ENCODE measurements around the gene LRRC57.
"Not testable (repeated sequence)": the region's sequence is repeated elsewhere in the genome, so short reads cannot be mapped to it uniquely, and the experiment has no call there.

LRRC57 gene

DNA sequence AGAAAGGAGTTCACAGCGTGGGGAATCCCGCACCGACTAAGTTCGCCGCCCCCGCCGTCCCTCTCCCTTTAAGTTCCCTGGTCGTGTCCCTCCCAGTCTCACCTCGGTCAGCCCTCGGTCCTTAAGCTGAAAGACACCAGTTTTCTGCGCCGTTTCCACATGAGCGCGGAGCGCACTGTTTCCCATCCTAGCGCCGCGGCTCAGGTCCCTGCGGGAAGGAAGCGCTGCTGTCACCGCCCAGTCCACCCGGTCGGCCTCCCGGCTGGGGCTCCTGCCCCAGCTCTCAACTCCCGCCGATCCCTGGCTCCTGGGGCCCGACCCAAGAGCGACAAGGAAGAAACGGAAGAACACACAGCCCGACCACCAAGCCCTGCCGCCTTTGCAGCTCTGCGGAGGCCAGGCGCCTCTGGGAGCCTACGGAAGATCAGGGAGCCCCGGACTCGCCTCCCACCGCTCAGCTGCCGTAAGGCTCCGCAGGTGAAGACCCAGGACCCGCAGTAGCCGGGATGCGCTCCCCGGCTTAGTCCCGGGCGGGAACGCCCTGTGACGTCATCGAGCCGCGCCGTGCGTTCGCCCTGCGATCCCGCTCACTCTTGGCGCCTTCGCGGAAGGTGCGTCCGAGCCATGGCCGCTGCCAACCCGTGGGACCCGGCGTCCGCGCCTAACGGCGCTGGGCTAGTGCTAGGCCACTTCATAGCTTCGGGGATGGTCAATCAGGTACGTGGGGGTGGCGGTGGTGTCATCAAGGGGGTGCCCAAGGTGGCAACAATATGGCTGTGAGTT, at the start of gene LRRC57, which contains the start of gene HAUS2:
LRRC57 (minus strand) TSS at position 545 of the 783 bp plus-strand sequence; CDS start at position 186, 359 bp downstream.
HAUS2 (plus strand) TSS at position 590 of the 783 bp plus-strand sequence; CDS start at position 625, 35 bp downstream.
- DNase-seq (ENCODE audit: low read depth in 2 of 2): peak; percentile 76 to 86

GRCh38 chr15:42595626-42596240, 47.1 kb upstream of the LRRC57 start:
- no peak for DNase-seq (ENCODE audit: low read depth in 2 of 2)

GRCh38 chr15:42594095-42594494, 45.5 kb upstream of the LRRC57 start:
- no peak for DNase-seq (ENCODE audit: low read depth in 2 of 2)

DNA sequence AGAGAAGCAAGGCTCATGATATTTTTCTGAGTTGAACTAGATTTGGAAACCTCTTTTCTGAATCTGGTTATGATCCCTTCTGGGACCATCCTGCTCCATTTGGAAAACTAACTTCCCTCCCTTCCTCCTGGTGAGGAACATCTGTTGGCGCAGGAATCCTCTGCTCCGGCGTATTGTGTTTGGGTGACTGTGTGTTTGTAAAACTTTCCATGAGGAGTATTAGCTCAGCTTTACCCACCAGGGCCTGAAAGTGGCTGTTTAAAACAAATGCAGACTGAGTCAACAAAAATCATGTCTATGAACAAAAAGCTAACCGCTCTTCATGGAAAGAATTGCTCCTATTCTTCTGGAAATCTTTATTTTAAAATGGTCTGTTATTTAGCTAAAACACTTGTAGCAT, 44.5 kb upstream of the LRRC57 start:
- DNase-seq (ENCODE audit: low read depth in 2 of 2): no peak

DNA sequence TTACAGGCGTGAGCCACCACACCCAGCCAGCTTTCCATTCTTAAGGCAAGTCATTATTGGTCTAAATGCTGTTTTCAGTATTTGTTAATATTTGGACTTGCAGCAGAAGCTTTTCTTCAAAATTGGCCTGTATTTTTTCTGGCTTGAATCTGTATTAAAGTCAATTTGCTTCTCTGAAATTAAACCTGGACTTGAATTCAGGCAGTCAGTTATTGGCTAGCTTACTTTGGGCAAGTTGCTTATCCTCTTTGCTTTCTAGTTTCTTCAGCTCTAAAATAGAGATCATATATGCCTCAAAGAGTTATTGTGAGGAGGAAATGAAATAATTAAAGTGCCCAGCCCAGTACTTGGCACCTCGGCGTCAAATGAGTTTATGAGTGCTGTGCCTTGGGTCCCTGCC, 44.1 kb upstream of the LRRC57 start:
- DNase-seq (ENCODE audit: low read depth in 2 of 2): no peak

DNA sequence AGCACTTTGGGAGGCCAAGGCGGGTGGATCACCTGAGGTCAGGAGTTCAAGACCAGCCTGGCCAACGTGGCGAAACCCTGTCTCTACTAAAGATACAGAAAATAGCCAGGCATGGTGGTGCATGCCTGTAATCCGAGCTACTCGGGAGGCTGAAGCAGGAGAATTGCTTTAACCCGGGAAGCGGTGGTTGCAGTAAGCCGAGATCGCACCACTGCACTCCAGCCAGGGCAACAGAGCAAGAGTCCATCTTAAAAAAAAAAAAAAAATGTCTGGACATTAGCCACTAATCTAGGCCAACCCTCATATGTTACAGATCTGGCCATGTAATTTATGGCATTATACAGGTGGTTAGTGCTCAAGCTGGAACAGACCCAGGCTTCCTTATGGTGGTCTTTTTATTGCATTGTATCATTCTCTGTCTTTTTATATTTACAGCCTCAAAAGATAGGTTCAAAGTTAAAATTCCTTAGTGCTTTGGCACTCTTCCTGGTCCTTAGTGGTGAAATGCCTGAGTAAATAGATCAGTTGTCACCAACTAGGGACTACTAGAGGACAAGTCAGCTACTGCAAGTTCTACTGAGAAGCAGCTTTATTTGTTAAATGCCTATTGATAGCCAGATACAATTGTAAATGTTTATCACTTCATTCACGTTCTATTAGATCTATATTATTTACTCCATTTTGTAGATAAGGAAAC, 42.8 kb upstream of the LRRC57 start:
- DNase-seq (ENCODE audit: low read depth in 2 of 2): no peak

DNA sequence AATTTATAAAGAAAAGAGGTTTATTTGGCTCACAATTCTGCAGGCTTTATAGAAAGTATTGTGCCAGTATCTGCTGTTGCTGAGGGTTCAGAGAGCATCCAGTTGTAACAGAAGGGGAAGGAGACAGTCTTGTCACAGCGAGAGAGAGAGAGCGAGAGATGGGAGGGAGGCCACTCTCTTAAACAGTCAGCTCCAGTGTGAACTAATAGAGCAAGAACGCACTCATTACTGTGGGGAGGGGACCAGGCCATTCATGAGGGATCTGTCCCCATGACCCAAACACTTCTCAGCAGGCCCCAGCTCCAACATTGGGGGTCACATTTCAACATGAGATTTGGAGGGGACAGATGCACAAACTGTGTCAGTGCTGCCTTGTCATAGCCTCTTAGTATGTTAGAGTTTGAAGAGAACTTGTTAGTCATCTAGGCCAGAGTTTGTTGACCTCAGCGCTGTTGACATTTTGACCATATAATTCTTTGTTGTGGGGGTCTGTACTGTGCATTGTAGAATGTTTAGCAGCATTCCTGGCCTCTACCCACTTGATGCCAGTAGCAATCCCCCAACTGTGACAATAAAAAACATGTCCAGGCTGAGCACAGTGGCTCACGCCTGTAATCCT, 42.1 kb upstream of the LRRC57 start:
- no peak for DNase-seq (ENCODE audit: low read depth in 2 of 2)

DNA sequence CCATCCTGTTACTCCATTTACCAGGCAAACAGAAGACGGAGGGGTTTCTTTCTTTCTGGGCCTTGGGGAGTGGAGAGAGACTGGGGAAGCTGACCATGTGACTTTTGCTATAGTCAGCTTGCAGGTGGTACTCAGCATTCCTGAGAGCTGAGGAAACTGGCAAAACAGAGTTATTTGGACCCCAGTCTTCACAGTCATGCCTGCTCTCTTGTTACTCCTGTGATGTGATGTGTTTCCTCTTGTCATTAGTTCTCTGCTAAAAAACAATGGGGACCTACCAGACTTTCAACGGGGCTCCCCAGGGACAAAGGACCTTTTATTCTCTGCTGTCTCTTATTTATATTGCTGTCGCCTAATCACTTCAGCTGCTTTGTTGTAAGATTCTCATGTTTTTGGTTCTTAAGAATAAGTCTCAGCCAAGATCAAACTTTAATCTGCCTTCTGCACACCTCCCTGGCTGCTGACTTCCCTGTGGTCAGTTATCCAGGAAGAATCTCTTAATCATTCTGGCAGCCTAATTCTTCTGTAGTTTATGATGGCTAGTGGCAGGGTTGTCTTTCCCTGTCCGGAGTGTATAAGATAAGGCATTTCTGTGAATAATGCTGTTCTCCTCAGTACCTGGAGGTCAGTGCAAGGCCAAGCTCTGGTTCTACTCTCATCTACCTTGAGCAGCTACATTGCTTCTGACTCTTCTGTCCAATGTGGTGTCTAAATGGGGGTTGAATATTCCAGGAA, 35.6 kb upstream of the LRRC57 start:
- DNase-seq (ENCODE audit: low read depth in 2 of 2): no peak

GRCh38 chr15:42582569-42583375, 34.2 kb upstream of the LRRC57 start:
- no peak for DNase-seq (ENCODE audit: low read depth in 2 of 2)

DNA sequence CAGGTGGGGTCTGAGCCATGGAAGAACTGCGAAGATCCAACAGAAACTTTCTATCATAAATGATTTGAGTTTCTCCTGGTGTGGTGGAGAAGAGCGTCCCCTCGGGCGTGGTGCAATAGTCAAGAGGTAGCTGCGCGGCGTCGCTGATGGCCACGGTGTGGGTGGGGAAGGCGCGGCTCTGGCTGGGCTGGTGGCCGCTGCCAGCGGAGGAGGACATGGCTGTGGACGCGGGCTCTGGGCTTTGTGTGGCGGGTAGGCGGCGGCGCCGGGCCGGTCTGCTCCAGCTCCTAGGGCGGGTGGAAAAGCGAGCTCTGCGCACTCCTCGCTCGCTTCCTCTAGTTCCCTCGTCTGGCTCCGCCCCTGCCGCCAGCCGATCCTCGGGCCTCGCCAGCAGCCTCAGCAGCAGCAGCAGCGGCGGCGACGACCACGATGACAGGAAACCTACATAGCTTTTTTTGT, 32.7 kb upstream of the LRRC57 start:
- DNase-seq (ENCODE audit: low read depth in 2 of 2): peak; percentile 56 to 74

DNA sequence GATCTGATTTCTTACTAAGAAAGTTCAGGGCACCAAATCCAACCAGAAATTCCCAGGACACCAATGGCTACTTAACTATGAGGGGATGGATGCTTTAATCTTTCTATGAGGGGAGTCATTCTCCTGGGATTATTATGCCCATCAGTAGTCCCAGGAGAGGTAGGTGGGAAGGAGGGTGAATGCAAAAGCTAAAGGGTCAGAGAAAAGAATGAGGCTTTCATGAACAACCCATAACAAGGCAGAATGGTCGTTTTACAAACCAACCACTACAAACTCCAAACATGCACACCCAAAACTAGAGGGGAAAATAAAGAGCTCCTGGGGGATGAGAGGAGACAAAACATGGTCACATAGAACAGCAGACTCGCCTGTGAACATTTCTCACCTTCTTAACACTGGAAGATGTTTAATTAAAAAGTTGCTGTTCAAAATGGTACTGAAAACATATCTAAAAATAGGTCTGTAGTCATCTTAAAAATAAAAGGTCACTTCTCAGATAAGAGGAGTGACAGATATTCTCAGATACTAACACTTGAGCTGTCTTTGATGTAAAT, 30.5 kb upstream of the LRRC57 start:
- DNase-seq (ENCODE audit: low read depth in 2 of 2): no peak

- no peak for DNase-seq (ENCODE audit: low read depth in 2 of 2)
Measured at GRCh38 chr15:42577514-42578031, 29.0 kb upstream of the LRRC57 start.

DNA sequence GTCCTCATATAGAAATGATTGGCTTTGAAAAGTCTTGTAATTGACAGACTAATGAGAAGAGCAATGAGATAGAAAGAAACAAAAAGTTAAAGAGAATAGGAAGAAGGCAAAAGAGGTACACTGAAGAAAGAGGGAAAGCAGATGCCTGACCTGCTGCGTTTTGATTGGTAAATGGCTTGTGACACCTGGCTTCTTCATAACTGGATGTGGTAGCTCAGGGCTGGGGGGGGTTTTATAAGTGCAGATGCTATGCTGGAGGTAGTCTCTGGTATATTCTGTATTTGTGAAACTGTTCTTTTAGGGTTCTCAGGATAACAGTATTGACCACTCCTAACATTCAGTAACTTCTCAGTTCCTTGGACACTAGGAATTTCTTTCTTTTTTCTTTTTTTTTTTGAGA, 28.2 kb upstream of the LRRC57 start:
- DNase-seq (ENCODE audit: low read depth in 2 of 2): no peak

- no peak for DNase-seq (ENCODE audit: low read depth in 2 of 2)
Measured at GRCh38 chr15:42576040-42576594, 27.5 kb upstream of the LRRC57 start.

- peak; percentile 93 to 94 for DNase-seq (ENCODE audit: low read depth in 2 of 2)
Measured at GRCh38 chr15:42575188-42576039, 26.8 kb upstream of the LRRC57 start, which contains the start of gene STARD9. Gene STARD9 (plus strand): TSS chr15:42575606. CDS start chr15:42575716, 110 bp downstream.

DNA sequence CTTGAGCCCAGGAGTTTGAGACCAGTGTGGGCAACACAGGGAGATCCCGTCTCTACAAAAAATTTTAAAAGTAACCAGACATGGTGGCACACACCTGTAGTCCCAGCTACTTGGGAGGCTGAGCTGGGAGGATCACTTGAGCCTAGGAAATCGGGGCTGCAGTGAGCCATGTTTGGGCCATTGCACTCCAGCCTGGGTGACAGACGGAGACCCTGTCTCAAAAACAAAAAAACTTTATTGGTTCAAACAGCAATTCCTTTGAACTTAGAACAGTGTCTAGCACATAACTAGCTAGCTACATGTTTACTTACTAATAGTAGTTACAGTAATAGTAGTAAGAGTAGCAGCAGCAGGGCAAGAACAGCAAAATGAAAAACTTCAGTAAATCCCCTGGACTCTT, 10.1 kb upstream of the LRRC57 start:
- DNase-seq (ENCODE audit: low read depth in 2 of 2): no peak

DNA sequence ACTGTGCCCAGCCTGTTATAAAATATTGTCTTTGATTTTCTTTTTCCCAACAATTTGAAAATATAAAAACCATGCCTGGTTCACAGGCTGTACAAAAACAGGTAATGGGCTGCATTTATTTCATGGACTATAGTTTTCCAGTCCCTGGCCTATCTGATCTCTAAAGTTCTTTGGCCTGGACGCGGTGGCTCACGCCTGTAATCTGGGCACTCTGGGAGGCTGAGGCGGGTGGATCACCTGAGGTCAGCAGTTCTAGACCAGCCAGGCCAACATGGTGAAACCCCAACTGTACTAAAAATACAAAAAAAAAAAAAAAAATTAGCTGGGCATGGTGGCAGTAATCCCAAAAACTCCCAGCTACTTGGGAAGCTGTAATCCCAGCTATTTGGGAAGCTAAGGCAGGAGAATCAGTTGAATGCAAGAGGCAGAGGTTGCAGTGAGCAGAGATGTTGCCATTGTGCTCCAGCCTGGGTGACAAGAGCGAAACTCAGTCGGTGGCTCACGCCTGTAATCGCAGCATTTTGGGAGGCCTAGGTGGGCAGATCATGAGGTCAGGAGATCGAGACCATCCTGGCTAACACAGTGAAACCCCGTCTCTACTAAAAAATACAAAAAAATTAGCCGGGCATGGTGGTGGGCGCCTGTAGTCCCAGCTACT, 8.1 kb upstream of the LRRC57 start:
- not testable (repeated sequence) for DNase-seq (ENCODE audit: low read depth in 2 of 2)

DNA sequence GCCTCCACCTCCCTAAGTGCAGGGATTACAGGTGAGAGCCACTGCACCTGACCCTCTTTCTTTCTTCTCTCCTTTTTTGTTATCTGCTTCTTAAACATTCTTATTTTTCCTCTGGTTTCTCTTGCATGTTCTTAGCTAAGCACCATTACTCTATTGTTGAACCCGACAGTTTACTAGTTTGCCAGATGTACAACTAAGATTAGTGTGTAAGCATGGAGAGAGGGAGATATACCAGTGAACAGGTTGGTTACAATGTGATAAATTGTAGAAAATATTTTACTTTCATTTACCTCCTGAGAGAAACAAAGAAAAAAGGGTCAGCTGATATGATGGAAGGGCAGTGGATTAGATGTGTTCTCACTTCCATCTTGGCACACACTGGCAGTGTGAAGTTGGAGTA, 5.0 kb upstream of the LRRC57 start:
- no peak for DNase-seq (ENCODE audit: low read depth in 2 of 2)

All from stimulated activated CD4-positive, alpha-beta T cell treated with anti-CD3 and anti-CD28 coated beads, Interleukin-15, amount 100 ng/mL, for 48 hours (primary cell).